Left renal cortex interstitium (tissue), 4 donors: ENCODE results near the gene LGALS9. TPM values are rescaled to one million over a fixed set of nuclear protein-coding genes. Genes with fewer than 3 reads are reported as not detected.

Experiments
- DNase-seq, 4 donors: peaks; one replicate each; pipeline ENCODE4 v3.0.0-alpha.2; 2013; ENCODE audit warnings: low read depth in 4 of 4, low spot score in 2 of 4, missing footprints in 1 of 4
- polyA plus RNA-seq, 4 donors: library from polyadenylated mRNA; unstranded; fragments of 120-200 nt; gene quantifications; one replicate each; pipeline ENCODE4 v1.2.1, GENCODE V29; 2013; ENCODE audit not compliant: insufficient read length in 4 of 4

Gene LGALS9
- 10 to 100 TPM; 13.1 to 18.4 (median 15.7) TPM for polyA plus RNA-seq

DNA sequence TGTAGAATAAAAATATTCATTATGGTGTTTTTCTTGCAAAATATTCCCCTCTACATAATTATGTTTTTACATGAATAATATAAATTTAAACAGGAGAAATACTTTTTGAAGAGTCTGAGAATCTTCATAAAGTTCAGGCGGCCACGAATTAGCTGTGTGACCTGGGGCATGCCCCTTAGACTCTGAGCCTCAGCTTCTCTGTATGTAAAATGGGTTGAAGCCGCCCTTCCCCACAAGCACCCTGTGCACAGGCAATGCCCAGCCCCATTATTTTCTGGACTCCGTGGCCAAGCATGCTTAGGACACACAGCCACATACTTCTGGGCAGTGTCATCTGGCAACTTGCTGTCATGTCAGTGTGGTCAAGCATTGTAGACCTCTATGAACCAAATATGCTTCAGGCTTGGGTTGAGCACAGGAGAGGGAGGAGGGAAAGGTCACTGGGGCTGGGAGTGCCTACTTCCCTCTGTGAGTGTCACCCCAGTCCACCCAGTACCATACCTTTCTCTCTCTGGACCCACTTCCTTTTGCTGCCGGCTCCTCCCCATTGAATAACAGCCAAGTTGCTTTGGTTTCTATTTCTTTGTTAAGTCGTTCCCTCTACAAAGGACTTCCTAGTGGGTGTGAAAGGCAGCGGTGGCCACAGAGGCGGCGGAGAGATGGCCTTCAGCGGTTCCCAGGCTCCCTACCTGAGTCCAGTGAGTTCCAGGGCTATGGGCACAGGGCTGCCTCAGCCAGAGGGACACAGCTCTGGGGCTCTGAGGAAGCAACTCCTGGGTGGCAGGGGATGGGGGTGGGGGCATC lies at the start of gene LGALS9:
Gene LGALS9, plus strand, starts transcription at position 582 of the 804 bp plus-strand sequence. Its CDS starts 78 bp downstream, at position 660.
- DNase-seq = no peak

DNA sequence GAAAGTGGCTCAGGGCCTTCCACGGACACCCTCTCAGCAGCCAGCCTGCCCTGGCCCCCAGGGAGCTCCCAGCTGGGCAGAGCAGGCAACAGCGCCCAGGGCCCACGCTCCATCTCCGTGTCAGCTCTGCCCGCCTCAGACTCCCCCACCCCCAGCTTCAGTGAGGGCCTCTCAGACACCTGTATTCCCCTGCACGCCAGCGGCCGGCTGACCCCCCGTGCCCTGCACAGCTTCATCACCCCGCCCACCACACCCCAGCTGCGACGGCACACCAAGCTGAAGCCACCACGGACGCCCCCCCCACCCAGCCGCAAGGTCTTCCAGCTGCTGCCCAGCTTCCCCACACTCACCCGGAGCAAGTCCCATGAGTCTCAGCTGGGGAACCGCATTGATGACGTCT lies 48.3 kb upstream of the LGALS9 start:
- DNase-seq = no peak

DNA sequence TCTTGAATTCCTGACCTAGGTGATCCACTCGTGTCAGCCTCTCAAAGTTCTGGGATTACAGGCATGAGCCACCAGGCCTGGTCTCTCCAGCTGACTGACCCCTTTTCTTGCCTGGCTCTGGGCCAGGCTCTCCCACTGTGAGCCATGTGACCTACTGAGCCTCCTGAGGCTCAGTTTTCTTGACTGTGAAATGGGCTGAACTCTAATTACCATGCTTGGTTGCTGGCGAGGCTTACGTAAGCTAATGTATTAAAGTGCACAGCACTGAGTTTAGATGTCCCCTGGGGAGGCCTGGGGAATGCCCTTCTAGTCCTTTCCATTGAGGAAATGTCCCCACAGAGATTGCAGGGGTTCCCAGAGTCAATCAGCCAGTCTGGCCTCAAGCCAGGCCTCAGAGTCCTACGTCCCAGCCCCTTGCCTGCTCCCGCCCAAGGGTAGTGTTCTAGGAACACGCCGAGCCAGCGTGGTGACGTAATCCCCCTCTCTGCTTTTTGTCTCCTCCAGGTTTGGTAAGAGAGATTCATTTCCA lies 45.8 kb upstream of the LGALS9 start:
- no peak for DNase-seq

DNA sequence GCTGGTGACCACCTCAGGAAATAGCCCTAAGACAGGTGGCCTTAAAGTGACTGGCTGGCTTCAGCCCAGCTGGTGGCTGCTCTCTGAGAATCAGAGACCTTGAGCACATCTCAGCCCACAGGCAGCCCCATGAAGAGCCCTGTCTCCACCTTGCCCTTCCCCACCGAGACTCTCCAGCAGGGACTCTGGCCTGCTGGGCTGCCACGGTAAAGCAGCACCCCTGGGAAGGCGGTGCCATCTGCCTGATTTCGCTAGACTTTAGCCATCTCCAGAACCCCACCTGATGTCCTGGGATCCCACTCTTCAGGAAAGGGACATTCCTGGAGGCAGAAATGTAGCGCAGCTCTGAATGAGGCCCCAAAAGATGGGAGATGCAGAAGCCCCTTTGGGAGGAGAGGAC lies 45.2 kb upstream of the LGALS9 start:
- DNase-seq = no peak

DNA sequence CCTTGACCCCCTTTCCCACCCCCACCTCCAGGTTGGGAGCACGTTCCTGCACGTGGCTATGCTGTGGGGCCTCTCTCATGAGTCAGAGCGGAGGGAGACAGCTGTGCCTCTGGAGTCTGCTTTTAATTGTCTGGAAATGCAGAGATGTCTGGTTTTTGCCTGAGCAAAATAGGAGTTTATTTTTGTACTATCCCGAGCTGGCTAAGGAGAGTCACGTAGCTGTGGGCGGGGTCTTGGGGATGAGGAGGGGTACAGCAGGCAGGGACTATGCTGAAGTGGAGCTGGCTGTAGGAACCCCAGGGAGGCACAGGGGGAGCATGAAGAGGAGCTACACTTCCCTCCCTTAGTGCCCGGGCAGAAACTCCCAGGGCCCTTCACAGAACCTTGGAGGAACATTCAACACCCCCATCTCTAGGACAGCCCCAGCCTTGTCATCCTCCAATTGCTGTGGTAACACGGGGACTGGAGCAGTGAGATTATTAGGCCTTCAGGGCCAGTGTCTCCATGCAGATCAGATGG lies 44.7 kb upstream of the LGALS9 start:
- DNase-seq = no peak

DNA sequence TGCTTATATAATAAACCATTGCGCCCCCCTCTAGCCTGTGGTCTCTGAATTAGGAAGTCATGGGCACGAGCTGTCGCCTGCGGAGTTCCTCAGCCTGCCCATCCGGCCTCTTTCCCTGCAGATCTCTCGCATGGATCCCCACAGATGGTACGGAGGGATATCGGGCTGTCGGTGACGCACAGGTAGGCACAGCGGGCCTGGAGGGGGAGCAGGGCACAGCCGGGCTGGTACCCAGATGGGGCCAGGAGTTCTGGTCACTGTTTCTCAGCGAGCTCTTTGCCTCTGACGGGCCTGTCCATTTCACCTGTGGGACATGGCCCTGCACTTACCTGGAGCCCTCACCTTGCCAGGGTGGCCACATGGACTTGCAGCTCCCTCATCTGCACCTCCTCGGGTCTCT lies 42.6 kb upstream of the LGALS9 start:
- no peak for DNase-seq

DNA sequence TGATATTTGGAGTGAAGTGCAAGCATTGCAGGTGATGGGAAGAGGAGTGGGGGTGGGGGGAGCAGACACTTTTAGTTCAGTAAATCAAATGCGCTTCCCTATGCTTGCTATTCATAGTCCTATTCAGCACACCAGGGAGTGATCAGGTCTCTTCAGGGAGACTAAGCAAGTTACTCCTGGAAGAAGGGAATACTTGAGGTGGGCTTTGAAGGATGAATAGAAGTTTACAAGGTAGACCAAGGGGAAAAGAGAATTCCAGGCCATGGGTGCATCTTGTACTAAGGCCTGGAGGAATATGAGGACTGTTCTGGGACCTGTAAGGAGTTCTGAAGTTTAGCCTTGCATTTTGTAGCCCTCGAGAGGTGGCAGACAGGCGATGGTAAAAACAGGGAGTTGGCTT lies 40.1 kb upstream of the LGALS9 start:
- no peak for DNase-seq

DNA sequence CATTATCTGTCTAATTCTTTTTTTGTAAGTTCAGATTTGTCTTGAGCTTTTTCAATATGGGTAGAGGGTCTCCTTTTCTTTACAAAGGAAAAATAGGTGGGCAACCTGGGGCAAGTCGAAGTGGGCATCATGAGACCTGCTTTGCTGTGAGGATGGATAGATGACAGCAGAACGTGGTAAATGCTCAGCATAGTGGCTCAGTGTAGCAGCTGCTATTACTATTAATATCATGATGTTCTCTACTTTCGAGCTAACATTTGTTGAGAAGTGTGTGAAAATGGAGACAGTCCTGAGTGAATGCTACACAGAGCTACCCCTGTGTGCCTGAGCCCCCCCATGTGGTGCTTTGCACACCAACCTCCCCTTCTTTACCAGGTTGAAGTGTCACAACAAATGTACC lies 39.0 kb upstream of the LGALS9 start:
- no peak for DNase-seq

DNA sequence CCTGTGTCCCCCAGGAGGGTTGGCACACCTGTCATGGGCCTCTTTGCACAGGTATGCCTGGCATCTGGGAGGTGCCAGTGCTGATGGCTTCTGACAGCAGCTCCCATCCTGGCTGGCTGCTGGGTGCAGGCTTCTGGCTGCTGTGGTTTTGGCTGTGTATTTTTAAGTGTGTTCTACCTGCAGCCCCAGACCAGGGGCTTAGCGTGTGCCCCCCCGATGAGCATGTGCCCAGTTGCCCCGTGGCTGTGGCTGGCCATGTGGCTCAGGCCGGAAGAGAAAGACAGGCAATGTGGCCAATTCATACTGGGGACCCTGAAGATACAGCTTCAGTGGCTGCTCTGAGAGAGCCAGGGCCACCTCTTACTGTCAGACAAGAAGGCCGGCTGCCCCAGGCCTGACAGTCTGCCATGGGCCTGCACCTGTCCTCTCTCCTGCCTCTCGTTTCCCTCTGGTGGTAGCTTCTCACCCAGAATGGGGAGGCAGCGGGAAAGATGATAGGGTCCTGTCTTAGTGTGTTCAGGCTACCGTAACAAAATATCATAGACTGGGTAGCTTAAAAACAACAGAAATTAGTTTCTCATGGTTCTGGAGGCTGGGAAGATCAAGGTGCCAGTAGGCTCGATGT lies 37.6 kb upstream of the LGALS9 start:
- no peak for DNase-seq

DNA sequence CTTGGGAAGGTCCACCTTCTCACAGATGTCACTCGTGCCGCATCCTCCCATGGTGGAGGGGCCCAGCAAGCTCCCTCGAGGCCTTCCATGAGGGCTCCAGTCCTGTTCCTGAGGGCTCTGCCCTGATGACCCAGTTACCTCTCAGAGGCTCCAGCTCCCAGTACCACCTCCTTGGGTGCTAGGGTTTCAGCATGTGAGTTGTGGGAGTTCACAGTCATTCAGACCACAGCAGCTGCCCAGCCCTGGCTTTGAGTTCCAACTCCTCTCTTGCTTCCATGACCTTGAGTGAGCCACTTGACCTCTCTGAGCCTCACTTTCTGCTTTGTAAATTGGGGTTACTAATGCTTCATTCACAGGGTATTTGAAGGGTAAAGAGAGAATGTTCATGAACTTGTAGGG lies 37.1 kb upstream of the LGALS9 start:
- DNase-seq = no peak

DNA sequence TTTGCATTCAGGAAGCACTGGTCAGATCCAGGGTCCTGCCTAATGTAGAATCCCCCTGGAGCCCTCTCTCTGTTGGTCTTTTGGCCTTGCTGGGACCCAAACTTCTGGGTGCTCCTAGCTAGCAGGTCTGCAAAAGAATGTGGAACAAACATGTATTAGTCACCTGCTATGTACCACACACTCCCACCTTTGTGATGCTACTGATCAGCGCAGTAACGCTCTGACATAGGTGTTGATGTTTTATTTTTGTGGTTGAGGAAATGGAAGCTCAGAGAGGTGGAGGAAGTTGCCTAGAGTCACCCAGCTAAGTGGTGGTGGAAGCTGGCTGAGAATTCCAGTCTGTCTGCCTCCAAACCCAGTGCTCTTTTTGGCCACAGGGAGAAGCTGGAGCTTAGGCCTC lies 35.8 kb upstream of the LGALS9 start:
- DNase-seq = no peak

DNA sequence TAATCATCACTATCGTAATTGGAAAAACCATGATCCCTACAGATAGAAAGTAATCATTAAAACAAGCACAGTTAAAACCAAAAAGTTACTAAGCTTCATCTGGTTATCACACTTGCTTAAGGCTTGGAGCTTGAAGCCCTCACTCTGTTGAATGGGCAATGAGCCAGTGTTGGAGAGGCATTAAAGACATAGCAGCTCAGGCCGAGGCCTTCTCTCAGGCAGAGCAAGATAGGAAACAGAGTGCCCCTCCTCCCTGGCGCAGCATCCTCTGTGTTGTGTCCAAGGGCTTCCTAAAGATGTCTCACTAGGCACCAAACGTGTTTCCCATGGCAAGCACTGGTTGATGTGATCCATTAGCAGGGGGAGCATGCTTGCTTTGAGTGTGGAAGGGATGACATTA lies 34.9 kb upstream of the LGALS9 start:
- no peak for DNase-seq

DNA sequence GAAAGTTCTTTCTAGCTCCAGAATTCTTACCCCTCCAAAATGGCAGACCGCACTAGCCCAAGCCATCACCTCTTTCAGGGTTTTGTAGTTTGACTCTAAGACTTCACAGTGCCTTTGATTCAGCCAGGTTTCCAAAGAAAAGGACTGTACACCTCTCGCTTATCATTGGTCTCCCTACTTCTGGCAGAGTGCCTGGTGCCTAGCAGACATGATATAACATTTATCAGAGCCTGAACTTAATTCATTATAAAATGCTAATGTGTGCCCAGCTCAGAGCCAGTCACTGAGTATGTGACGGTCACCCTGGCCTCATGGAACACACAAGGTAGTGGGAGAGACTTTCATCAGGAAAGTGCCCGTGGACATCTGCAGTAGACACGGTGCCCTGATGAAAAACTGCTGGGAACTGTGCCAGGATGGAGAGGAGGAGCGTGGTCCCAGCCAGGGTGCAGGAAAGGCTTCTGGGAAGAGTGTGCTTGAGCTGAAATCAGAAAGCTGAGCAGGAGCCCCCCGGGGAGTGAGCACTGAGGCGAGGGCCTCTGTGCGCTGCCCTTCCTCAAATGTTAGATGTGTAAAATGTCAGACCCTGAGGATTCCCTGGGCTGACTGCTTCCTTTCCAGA lies 34.3 kb upstream of the LGALS9 start:
- no peak for DNase-seq

DNA sequence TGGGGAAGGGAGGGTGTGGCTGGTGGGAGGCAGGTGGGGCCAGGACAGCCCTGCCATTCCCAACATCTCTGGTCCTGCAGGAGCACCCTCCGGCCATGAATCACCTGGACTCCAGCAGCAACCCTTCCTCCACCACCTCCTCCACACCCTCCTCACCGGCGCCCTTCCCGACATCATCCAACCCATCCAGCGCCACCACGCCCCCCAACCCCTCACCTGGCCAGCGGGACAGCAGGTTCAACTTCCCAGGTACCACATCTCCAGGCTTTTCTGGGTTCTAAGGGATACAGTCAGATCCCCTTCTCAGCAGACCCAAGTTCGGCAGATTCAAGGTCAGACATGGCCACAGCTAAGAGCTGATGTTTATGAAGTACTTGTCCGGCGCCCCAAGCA lies 33.8 kb upstream of the LGALS9 start:
- DNase-seq = no peak

DNA sequence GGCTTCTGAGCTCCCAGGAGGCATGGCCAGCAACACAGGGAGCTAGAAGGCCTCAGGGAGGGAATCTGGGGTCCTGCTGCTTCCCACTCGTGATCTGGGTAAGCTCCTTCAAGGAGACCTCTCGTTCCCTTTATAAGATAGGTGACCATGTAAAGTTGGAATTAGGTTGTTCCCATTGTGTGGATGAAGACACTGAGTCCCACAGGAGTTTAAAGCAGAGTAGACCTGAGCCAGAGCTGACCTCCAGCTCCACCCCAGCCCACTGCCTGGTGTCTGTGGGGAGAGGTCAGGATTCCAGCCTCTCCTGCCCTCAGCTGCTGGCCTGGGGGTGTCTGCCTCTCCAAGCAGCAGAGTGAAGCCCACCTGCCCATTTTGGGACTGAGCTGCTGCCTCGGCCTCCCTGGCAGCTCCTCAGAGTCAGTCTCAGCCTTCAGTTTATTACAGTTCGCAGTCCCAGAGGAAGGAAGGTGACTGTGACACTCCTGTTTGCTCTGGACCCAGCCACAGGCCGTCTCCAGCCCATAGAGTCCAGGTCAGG lies 33.1 kb upstream of the LGALS9 start:
- no peak for DNase-seq

DNA sequence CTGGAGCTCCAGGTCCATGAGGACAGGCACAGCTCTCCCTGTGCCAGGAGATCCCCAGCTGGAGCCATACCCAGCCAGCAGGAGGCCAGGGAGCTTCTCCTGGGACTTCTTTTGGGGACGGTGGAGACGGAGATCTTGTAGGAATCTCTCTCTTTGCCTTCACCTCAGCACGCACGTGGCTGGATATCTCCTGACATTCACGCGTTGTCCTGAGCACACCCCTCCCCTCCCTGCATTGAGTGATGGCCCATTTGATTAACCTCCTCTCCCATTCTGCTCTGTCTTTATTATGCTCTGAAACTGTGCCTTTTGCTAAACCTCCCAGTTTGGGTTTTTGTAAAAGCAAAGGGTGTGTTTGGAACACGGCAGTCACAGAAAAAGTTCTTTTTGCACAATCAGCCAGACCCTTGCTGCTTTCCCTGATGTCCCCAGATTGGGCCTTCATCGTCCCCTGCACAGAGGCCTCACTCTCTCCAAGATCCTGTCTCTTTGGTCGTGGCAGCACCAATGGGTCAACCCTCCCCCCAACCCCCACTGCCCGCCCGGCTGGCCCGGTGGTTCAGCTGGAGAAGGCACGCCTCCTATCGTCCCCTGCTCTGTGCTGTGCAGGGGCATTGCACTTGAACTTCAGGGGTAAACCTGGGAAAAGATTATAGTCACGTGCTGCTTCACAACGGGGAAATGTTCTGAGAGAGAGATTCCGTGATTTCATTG lies 32.5 kb upstream of the LGALS9 start:
- no peak for DNase-seq

DNA sequence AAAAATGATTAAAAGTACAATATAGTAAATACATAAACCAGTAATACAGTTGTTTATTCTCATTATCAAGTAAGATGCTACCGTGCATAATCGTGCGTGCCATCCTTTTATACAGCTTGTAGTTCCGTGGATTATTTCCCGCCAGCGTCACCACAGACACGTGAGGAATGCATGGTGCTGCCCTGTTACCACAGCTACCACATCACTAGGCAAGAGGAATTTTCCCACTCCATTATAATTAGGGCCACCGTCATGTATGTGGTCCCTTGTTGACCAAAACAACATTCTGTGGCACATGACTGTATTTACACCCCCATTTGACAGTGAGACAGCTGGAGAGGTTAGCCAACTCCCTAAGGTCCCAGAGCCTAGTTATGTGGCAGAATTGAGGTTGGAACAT lies 30.5 kb upstream of the LGALS9 start:
- DNase-seq = no peak

DNA sequence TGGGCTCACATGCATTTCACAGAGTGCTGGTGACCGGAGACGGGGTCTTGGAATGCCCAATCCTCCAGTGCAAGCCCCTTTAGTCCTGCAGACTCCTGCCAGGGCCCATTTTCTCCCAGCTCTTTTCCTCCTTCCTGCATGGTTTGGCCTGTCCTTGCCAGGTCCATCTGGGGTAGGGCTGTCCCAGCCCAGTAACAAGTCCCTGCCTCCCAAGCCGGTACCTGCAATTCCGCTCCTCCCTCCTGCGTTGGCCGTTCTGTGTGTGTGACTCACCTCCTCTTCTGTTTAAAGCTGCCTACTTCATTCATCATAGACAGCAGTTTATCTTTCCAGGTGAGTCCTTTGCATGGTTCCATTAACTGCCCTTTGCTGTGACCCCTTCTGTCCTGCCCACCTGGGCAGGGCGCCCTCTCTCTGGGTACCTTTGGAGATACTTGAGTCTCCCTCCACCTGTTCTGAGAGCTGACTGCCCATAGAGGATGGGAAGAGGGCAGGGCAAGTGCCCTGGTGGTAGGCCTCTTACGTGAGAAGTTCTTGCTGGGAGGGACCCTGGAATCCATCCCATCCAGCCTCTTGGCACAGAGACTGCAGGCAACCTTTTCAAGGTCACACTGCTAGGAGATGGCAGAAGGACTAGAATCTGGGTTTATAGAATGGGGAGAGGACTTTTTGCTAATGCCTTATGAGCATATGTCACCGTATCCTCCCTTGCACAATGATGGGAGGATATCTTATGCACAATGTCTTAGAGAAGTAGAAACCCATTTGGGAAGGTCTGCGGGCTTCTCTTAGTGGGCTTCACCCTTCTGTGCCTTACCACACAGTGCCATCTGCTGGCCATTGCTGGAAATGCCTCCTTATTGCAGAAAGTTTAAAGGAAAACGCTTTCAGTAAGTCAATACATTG lies 29.7 kb upstream of the LGALS9 start:
- DNase-seq = peak in 3 of 4 donors; percentile 51 to 80 (median 64)

DNA sequence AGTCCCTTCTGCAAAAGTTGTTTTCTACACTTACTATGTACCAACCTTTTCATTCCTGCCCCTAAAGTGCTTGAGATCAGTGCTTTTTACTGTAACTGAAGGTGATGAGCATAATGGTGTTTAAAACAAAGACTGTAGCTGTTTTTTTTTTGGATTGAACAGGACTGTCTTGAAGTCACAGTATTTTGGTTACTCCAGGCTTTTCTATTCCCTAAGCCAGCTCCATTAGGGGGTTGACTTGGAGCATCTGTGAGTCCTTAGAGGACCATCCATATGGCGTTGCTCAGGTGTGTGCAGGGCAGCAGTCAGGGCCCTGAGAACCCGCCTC lies 29.0 kb upstream of the LGALS9 start:
- DNase-seq = no peak
